ENCODE data around the gene PRKD2.
A peak's percentile ranks its signal among the peaks of the same experiment; 100 is the strongest.

Gene PRKD2

GRCh38 chr19:46729696-46730095 lies 12.8 kb upstream of the PRKD2 start:
- no peak for TF ChIP-seq ZNF623 (tag by site-specific recombination; IDR thresholded peaks at IDR 0.05)
- TF ChIP-seq ZNF398 (tag by site-specific recombination; IDR thresholded peaks at IDR 0.05), result no peak
- no peak for TF ChIP-seq ZNF391 (tag by site-specific recombination; IDR thresholded peaks at IDR 0.05; ENCODE audit: borderline replicate concordance, low read depth)
- TF ChIP-seq ZNF48 (tag by site-specific recombination; IDR thresholded peaks at IDR 0.05), result no peak
- TF ChIP-seq GLI2 (tag by site-specific recombination; IDR thresholded peaks at IDR 0.05; ENCODE audit: borderline replicate concordance, low read depth), result no peak
- no peak for TF ChIP-seq ZNF707 (tag by site-specific recombination; IDR thresholded peaks at IDR 0.05)

GRCh38 chr19:46728693-46729339 lies 11.9 kb upstream of the PRKD2 start:
- H3K27ac ChIP-seq (ENCODE audit: extremely low read depth, low read depth, low read length), result no peak overlapping the region
- TF ChIP-seq, protein P1, sequence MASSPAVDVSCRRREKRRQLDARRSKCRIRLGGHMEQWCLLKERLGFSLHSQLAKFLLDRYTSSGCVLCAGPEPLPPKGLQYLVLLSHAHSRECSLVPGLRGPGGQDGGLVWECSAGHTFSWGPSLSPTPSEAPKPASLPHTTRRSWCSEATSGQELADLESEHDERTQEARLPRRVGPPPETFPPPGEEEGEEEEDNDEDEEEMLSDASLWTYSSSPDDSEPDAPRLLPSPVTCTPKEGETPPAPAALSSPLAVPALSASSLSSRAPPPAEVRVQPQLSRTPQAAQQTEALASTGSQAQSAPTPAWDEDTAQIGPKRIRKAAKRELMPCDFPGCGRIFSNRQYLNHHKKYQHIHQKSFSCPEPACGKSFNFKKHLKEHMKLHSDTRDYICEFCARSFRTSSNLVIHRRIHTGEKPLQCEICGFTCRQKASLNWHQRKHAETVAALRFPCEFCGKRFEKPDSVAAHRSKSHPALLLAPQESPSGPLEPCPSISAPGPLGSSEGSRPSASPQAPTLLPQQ (tag by site-specific recombination; IDR thresholded peaks at IDR 0.05), result peak; percentile 41; the same call in 1 of the 2 replicates
- no peak for TF ChIP-seq ZNF416 (tag by site-specific recombination; IDR thresholded peaks at IDR 0.05)
- TF ChIP-seq ZNF302 (tag by site-specific recombination; IDR thresholded peaks at IDR 0.05; ENCODE audit: low read depth), result no peak
- TF ChIP-seq BCL11A (tag by site-specific recombination; IDR thresholded peaks at IDR 0.05; ENCODE audit: low read depth), result peak; percentile 25; the same call in 1 of the 2 replicates
- 0 out of 2 replicates have a peak, but pooled peaks have one; percentile 34 for TF ChIP-seq ZNF24 (tag by site-specific recombination; IDR thresholded peaks at IDR 0.05)
- TF ChIP-seq ZNF654 (tag by site-specific recombination; IDR thresholded peaks at IDR 0.05; ENCODE audit: low read depth), result peak; percentile 47
- TF ChIP-seq ZNF404 (tag by site-specific recombination; IDR thresholded peaks at IDR 0.05), result no peak
- peak; percentile 60 for TF ChIP-seq KLF8 (tag by site-specific recombination; IDR thresholded peaks at IDR 0.05)
- no peak for TF ChIP-seq ZNF544 (tag by site-specific recombination; IDR thresholded peaks at IDR 0.05)
- TF ChIP-seq ZNF513 (tag by site-specific recombination; IDR thresholded peaks at IDR 0.05), result peak; percentile 61
- TF ChIP-seq PATZ1 (tag by site-specific recombination; IDR thresholded peaks at IDR 0.05), result peak; percentile 36; the same call in 1 of the 2 replicates
- 0 out of 2 replicates have a peak, but pooled peaks have one; percentile 24 for TF ChIP-seq RBAK (tag by site-specific recombination; IDR thresholded peaks at IDR 0.05)
- TF ChIP-seq, protein P2, sequence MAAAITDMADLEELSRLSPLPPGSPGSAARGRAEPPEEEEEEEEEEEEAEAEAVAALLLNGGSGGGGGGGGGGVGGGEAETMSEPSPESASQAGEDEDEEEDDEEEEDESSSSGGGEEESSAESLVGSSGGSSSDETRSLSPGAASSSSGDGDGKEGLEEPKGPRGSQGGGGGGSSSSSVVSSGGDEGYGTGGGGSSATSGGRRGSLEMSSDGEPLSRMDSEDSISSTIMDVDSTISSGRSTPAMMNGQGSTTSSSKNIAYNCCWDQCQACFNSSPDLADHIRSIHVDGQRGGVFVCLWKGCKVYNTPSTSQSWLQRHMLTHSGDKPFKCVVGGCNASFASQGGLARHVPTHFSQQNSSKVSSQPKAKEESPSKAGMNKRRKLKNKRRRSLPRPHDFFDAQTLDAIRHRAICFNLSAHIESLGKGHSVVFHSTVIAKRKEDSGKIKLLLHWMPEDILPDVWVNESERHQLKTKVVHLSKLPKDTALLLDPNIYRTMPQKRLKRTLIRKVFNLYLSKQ (tag by site-specific recombination; IDR thresholded peaks at IDR 0.05; ENCODE audit: borderline replicate concordance), result no peak
- no peak for TF ChIP-seq ZNF785 (tag by site-specific recombination; IDR thresholded peaks at IDR 0.05)
- 0 out of 2 replicates have a peak, but pooled peaks have one; percentile 26 for TF ChIP-seq ZIC2 (tag by site-specific recombination; IDR thresholded peaks at IDR 0.05)
- peak; percentile 86 for TF ChIP-seq CTCF (tag by site-specific recombination; IDR thresholded peaks at IDR 0.05)
- TF ChIP-seq ZNF747 (tag by site-specific recombination; IDR thresholded peaks at IDR 0.05), result no peak
- TF ChIP-seq GLIS1 (tag by site-specific recombination; IDR thresholded peaks at IDR 0.05), result peak; percentile 12; the same call in 1 of the 2 replicates
- no peak overlapping the region for H3K4me3 ChIP-seq (ENCODE audit: low read depth, low read length)
- POLR2A ChIA-PET, result interaction anchor here (0.8 kb wide), 1 partner anchor 9 kb away, joined by 3 read pairs; no protein-coding TSS in a partner anchor
- CTCF ChIA-PET, result interaction anchor here (0.6 to 6.3 kb wide), 32 partner anchors 8 to 245 kb away, joined by 3 to 69 read pairs (median 4); partner anchors contain the start of gene DACT3
- H3K36me3 ChIP-seq (ENCODE audit: control insufficient read depth in 2 of 2, insufficient read depth in 1 of 2, low read length in 2 of 2), result peaks cover 28 to 99% of the 10 kb centered on the region in 2 experiments
- H3K4me1 ChIP-seq (ENCODE audit: control insufficient read depth, insufficient read depth, low read length), result no peaks in the 10 kb centered on the region; the same call in 1 of the 2 replicates
- no peaks in the 10 kb centered on the region for H3K9me3 ChIP-seq (ENCODE audit: control insufficient read depth, insufficient read depth, low read depth, low read length)

More at GRCh38 chr19:46729696-46730095, 12.8 kb upstream of the PRKD2 start:
- CTCF ChIA-PET, result interaction anchor here (0.6 to 6.3 kb wide), 17 partner anchors 11 to 281 kb away, joined by 3 to 69 read pairs (median 4); partner anchors contain the start of gene DACT3
- Histone ChIP-seq H3K4me3 (ENCODE audit: low read depth, low read length) (no peak overlapping the region), H3K36me3 (ENCODE audit: control insufficient read depth in 2 of 2, insufficient read depth in 1 of 2, low read length in 2 of 2) (peaks cover 29 to 100% of the 10 kb centered on the region in 2 experiments), H3K27ac (ENCODE audit: extremely low read depth, low read depth, low read length) (no peak overlapping the region), H3K4me1 (ENCODE audit: control insufficient read depth, insufficient read depth, low read length) (no peaks in the 10 kb centered on the region; the same call in 1 of the 2 replicates), H3K9me3 (ENCODE audit: control insufficient read depth, insufficient read depth, low read depth, low read length) (no peaks in the 10 kb centered on the region)
- POLR2A ChIA-PET, result no interaction called here
